SU-DHL-6 (cell line): ENCODE results near the gene SP140.
"Not testable (repeated sequence)": the region's sequence is repeated elsewhere in the genome, so short reads cannot be mapped to it uniquely, and the experiment has no call there.

Experiments used
- EZH2phosphoT487 ChIP-seq: fragments of 200-600 bp; sonication (generic), shearing (Covaris generic); conservative IDR thresholded peaks from 2 replicates; pipeline ENCODE4 v1.6.1; 2018; ENCODE audit warnings: mild to moderate bottlenecking, antibody characterized with exemption, low read length, moderate library complexity, mixed read lengths
- TF ChIP-seq, protein P1 (sequence below): fragments of 200-600 bp; sonication (generic); IDR thresholded peaks from one replicate; pipeline ENCODE4 v1.5.1; 2017; ENCODE audit warnings: antibody characterized with exemption, mild to moderate bottlenecking, low read length, moderate library complexity; ENCODE audit not compliant: insufficient read depth, poor library complexity, severe bottlenecking

- TF ChIP-seq, protein P1, sequence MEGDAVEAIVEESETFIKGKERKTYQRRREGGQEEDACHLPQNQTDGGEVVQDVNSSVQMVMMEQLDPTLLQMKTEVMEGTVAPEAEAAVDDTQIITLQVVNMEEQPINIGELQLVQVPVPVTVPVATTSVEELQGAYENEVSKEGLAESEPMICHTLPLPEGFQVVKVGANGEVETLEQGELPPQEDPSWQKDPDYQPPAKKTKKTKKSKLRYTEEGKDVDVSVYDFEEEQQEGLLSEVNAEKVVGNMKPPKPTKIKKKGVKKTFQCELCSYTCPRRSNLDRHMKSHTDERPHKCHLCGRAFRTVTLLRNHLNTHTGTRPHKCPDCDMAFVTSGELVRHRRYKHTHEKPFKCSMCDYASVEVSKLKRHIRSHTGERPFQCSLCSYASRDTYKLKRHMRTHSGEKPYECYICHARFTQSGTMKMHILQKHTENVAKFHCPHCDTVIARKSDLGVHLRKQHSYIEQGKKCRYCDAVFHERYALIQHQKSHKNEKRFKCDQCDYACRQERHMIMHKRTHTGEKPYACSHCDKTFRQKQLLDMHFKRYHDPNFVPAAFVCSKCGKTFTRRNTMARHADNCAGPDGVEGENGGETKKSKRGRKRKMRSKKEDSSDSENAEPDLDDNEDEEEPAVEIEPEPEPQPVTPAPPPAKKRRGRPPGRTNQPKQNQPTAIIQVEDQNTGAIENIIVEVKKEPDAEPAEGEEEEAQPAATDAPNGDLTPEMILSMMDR = not testable (repeated sequence)
- TF ChIP-seq EZH2phosphoT487 = not testable (repeated sequence)
Observed at GRCh38 chr2:230343041-230343624, 117.6 kb downstream of the SP140 start.
